ENCODE measurements around the gene BZW2.
"Not testable (repeated sequence)": the region's sequence is repeated elsewhere in the genome, so short reads cannot be mapped to it uniquely, and the experiment has no call there.

DNA sequence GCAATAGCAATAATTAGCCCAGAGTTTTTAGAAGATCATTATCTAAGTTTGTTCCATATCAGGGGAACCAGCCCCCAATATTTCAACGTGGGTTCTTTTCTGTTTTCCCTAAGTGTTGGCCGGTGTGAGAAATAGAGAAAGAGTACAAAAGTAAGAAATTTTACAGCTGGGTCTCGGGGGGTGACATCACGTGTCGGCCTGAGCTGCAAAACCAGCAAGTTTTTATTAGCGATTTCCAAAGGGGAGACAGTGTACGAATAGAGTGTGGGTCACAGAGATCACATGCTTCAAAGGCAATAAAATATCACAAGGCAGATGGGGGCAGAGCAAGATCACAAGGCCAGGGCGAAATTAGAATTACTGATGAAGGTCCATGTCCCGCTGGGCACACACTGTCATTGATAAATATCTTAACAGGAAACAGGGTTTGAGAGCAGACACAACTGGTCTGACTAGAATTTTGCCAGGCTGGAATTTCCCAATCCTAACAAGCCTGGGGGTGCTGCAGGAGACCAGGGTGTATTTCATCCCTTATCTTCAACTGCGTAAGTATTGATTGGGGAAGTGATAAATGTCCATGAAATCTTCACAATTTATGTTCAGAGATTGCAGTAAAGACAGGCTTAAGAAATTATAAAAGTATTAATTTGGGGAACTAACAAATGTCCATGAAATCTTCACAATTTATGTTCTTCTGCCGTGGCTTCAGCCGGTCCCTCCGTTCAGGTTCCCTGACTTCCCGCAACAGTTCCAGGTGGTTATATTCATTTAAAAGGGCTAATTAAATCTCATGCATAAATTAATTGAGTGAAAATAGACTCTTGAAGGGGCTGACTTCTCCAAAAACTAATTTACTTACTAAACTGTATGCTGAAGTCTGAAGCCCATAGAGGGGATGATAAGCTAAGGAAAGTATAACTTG, 32.9 kb downstream of the BZW2 start:
- TF ChIP-seq CTCF, EZH2phosphoT487, EZH2 (IDR thresholded peaks at IDR 0.05): not testable (repeated sequence)
